Dermis blood vessel endothelial cell (primary cell): ENCODE measurements around the gene KRT83. TPM values are rescaled to one million over a fixed set of nuclear protein-coding genes. Genes with fewer than 3 reads are reported as not detected.
"Not testable (repeated sequence)": the region's sequence is repeated elsewhere in the genome, so short reads cannot be mapped to it uniquely, and the experiment has no call there.

Experiments
- DNase-seq: peaks from one replicate; pipeline ENCODE4 v3.0.0; 2010
- total RNA-seq: library from RNA; depleted of rRNA; stranded (reverse); fragments of >200 nt; gene quantifications from 2 replicates; pipeline ENCODE4 v1.2.3, GENCODE V29; 2014

The KRT83 gene
- total RNA-seq, 1 donor from 2014 or later: not detected

DNA sequence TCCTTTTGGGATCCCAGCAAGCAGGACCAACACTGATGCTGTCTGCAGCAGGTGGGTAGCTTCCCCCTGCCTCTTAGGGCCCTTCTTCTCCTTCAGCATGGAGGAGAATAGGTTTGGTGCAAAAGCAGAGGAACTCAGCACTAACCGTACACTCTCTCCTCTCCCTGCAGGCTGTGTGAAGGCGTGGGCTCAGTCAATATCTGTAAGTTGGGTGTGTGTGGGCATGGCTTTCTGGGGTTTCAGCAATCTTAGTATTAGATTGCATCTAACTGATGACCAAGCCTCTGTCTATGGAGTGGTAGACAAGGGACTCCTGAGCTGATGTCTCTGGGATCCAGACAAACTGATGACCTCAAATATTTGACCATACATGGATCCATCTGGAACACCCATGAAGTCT lies 31.8 kb upstream of the KRT83 start:
- no peak for DNase-seq

- no peak for DNase-seq
Measured at GRCh38 chr12:52351196-52352059, 30.2 kb upstream of the KRT83 start.

- no peak for DNase-seq
Measured at GRCh38 chr12:52350786-52351185, 29.6 kb upstream of the KRT83 start.

DNA sequence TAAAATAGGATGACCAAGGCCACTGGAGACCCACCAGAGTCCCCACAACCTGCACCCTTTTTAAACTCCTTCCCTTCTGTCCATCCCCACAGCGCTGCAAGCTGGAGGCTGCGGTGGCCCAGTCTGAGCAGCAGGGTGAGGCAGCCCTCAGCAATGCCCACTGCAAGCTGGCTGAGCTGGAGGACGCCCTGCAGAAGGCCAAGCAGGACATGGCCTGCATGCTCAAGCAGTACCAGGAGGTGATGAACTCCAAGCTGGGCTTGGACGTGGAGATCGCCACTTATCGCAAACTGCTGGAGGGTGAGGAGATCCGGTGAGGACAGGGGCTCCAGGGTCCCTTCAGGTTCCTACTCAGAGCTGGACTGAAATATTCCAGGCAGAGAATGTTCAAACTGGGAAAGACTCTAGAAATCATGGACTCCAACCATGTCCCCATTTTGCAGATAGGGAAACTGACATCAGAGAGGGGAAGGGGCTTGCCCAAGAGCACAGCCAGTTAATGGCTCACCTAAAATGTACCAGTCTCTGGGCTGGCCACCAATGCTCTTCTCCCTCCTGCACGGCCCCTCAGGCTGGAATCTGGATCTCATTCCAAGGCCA lies 28.9 kb upstream of the KRT83 start:
- DNase-seq: no peak

DNA sequence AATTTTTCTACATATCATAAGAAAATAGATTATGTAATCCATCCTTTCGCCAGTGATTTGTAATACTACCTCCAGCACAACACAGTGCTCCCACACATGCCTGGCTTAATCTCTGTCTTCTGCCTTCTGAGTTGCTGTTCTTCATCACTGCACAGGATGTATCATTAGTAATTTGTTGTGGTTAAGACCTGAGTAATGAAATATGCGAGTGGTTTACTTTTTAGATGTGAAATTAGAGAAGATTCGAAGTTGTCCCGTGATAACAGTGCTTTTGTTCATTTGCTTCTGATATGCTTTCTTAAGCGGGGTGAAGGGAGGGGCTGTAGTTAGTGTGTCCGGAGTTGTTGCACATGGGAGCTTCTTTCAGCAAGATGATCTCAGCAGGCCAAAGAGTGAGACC lies 28.0 kb upstream of the KRT83 start:
- no peak for DNase-seq

GRCh38 chr12:52347551-52348510 lies 26.6 kb upstream of the KRT83 start:
- no peak for DNase-seq

GRCh38 chr12:52347016-52347415 lies 25.8 kb upstream of the KRT83 start:
- DNase-seq: no peak

- no peak for DNase-seq
Measured at GRCh38 chr12:52346593-52346992, 25.4 kb upstream of the KRT83 start.

- DNase-seq: not testable (repeated sequence)
Measured at GRCh38 chr12:52345041-52345440, 23.8 kb upstream of the KRT83 start.

DNA sequence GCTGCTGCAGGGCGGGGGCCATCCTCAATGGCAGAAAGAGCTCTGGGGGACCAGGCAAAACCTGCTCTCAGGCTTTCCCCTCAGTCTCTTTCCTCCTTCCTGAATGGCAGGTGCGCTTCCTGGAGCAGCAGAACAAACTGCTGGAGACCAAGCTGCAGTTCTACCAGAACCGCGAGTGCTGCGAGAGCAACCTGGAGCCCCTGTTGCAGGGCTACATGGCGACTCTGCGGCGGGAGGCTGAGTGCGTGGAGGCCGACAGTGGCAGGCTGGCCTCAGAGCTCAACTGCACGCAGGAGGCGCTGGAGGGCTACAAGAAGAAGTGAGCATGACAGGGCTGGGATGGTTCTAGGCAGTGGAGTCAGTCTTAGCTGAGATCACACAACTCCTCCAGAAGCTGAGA lies 22.9 kb upstream of the KRT83 start:
- DNase-seq: no peak

DNA sequence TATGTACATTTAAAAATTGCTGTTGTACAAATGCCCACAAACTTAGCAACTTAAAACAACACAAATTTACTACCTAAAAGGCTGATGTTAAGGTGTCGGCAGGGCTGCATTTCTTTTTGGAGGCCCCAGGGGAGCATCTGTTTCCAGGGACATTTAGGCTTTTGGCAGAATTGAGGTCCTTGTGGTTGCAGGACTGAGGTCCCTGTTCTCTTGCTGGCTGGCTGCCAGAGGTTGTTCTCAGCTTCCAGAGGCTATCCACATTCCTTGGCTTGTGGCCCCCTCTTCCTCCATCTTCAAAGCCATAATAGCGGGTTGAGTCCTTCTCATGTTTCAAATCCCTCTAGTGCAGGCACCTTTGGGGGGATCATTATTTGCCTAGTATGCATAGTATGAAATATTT lies 22.4 kb upstream of the KRT83 start:
- DNase-seq: no peak

- DNase-seq: no peak
Measured at GRCh38 chr12:52342781-52343490, 21.7 kb upstream of the KRT83 start.

DNA sequence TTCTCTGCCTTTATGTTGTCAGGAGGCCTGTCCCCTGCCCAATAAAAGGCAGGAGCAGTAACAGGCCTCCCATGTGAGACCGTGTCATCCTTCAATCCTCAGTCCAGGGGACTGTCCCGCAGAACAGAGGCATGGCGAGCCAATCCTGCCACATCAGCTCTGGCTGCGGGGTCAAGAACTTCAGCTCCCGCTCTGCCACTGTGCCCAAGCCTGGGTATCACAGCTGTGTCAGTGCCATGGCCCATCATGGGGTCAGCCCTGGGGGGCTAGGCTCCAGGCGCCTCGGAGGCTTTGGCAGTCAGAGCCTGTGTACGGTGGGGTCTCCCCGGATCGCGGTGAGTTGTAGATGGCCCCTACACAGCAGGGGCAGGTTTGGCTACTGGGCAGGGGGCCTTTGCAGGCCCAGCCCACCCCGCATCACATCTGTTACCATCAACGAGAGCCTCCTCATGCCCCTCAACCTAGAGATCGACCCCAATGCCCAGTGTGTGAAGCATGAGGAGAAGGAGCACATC lies 19.9 kb upstream of the KRT83 start:
- DNase-seq: no peak

DNA sequence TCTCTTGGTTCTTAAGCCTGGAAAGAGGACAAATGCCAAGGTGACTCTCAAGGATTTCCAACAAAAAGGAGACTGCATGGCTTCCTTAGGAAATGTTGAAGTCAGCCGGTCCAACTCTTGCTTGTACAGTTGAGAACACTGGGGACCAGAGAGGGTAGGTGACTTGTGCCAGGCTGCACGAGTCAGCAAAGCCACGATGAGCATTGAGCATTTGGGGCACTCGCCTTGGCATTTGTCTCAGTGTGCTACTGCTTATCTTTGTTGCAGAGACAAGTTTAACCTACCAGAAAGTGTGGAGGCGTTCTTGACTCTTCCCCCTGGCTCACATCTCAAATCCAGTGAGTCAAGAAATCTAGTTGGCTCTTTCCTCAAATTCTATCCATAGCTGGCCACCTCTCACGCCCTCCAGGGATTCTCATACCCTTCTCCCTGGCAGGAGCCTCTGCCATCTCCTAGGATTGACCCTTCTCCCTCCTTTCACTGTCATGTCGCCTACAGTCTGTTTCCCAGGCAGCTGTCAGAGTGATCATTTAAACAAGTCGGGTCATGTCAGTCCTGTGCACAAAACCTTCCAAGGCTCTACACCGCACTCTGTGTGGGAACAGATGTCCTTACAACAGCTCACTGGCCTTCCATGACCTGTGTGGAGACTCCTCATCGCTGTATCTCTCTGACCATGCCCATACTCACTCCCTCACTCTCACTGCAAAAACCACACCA lies 17.2 kb upstream of the KRT83 start:
- DNase-seq: no peak

GRCh38 chr12:52337054-52337453 lies 15.9 kb upstream of the KRT83 start:
- DNase-seq: no peak

DNA sequence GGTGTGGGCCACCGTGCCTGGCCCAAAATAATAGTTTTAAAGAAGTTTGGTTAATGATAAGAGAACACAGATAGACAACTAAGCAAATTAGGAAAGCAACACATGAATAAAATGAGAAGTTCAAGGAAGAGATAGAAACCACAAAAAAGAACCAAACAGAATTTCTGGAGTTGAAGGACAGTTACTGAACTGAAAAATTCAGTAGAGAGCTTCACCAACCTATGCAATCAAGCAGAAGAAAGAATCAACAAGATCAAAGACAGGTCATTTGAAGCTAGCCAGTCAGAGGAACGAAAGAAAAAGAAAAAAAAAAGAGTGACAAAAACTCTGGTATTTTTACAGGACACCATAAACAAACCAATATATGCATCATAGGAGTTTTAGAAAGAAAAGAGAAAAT lies 15.4 kb upstream of the KRT83 start:
- no peak for DNase-seq

DNA sequence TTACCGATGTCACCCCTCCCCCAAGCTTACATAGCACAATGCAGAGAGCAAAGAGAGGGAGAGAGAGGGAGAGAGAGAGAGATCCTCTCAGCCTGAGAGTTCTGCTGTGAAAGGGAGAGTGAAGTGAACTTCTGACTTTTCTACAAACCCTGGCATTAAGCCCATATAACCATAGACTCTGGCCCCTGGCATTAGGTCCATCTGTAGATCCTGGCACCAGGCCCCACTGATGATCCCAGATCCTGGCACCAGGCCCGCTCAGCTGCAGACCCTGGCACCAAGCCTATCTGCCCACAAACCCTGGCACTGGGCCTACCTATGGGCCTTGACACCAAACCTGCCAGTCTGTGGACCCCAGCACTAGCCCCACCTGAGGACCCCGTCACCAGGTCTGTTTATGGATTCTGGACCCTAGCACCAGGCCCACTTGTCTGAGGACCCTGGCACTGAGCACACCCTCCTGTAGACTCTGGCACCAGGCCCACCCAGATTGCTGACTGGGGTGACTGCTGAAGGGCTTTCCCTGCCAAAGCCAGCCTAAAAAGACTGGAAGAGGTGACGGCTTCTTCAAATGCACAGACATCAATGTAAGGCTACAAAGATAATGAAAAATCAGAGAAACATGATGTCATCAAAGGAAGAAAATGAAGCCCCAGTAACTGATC lies 14.5 kb upstream of the KRT83 start:
- DNase-seq: no peak

- no peak for DNase-seq
Measured at GRCh38 chr12:52334185-52334584, 13.0 kb upstream of the KRT83 start.

DNA sequence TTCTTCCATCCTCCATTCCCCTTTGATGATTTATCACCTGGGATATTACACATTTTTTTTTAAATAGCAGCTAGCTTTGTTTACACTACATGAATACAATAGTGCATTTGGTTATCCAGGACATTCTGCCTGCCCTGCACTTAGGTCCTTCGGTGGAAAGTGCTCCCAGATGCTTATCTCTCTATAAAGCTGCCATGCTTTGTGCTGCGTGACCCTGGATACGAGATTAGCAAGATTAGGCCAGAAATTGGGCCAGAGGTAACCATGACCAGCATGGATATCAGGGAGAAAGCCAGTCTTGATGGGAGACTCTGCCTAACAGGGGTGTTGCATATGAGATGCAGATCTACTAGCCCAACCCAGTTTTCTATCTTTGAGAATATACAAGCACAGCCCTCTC lies 12.1 kb upstream of the KRT83 start:
- DNase-seq: no peak

DNA sequence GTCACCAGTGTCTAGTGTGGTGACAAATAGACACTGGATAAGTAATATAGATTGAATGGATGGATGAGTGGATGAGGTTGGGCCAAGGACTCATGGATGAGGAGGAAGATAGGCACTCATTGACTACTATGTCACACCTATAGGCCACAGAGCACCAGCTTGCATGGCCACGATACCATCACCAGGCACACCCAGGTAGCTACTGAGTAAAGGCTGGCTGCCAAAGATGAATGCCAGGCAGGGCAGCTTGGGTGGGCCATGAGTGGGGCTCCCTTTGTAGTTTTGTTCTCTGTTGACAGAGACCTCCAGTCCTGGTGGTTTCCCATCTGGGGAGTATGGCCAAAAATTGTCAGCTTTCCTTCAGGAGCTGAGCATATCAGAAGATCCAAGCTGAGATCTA lies 11.2 kb upstream of the KRT83 start:
- DNase-seq: no peak

DNA sequence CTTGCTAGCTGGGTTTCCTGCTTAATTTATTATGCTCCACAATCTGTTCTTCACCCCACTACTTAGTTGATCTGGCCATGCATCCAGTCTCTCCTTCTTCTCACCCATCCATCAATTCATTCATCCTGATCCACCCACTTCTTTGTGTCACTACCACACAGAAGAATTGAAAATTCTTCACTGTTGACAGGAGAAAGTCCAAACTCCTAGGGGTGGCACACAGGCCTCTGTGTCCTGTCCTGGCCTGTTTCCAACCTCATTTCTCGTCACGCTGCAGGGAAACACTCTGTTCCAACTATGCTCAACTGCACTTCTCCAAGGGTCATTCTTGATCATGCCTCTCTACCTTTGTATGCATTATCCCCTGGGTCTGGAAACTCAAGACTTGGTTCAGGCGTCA lies 10.6 kb upstream of the KRT83 start:
- no peak for DNase-seq
